NK-92 (cell line): ENCODE results near the gene CLDN20.
"Not testable (repeated sequence)": the region's sequence is repeated elsewhere in the genome, so short reads cannot be mapped to it uniquely, and the experiment has no call there.

Experiments
- DNase-seq: peaks from one replicate; lab custom pipeline; 2025; ENCODE audit not compliant: unreplicated experiment; lab: John Stamatoyannopoulos, UW

CLDN20 gene

GRCh38 chr6:155268088-155268867 lies 4.5 kb downstream of the CLDN20 start:
- DNase-seq, result not testable (repeated sequence)

DNA sequence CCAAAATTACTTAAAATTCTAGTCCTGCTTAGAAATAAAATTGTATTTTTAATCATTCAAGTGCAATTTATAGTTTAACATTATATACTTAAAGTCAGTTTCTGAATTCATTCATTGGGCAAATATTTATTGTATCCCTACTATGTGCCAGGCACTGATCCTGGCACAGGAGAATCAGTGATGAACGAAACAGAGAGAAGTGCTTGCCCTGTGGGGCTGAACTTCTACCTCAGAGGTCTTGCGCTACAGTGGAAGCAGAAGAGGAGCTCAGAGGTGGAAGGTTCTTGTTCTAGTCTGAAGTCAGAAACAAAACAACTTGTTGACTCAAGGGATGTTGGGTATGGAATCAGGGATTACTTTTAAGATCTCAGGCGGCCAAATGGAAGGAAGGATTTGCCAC lies 6.0 kb downstream of the CLDN20 start:
- DNase-seq, result no peak

GRCh38 chr6:155270561-155271091 lies 6.8 kb downstream of the CLDN20 start:
- no peak for DNase-seq

GRCh38 chr6:155271145-155271544 lies 7.3 kb downstream of the CLDN20 start:
- DNase-seq, result no peak

DNA sequence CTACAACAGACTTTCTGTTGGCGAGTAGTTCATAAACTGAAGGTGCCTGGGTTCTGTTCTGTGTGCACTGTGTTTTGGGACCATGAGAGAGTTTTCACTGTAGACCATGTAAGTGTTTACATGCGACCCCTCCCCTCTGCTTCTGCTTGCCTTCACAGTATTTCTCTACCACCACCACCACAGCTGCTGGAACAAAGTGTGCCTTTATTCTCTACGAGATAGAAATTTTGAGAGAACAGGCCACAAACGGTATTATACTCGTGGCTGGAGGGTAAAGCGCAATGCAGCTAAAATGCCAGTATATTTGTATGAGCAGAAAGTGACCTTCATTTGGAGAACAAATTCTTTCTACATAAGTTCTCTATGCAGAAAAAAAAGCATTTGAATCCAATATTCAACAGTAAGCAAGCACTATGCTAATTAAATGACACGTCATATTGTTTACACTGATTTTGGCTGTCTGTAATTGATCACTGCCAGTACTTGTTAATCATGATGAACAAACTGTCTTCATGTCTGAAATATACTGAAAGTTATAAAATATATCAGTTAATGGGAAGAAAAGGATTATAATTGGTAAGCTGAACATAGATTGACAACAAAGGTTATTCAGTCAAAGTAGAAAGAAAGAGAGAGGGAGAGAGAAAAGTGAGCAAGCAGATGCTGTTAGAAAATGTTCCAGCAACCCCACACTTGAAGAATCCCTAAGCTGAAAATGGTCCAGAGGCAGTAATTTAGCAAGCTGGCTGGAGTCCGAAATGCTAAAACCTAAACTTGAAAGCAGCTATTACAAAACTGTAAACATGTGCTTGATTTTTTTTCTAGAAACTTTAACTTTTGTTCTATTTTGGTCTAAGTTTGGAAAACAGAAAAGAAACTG lies 8.8 kb downstream of the CLDN20 start:
- DNase-seq, result no peak

DNA sequence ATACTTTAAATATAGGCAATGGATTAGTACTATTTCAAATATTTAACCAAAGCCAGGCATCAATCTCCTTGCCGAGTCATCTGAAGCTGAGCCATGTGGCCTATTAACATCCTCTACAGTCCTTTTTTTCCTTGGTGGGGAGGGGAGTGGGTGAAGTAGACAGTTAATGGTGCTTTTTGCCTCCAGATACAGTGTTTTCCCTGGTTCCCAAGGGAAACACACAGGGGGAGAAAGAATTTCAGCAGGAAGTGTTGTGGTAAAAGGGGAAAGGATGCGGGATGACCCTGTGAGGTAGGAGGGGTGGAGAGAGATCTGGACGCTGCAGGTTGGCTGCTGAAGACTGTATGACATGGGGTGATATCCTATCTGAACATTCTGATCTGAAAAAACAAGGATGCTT lies 9.6 kb downstream of the CLDN20 start:
- DNase-seq, result no peak

- no peak for DNase-seq
Observed at GRCh38 chr6:155274106-155274505, 10.3 kb downstream of the CLDN20 start.

- DNase-seq, result no peak
Observed at GRCh38 chr6:155274533-155274932, 10.7 kb downstream of the CLDN20 start.

DNA sequence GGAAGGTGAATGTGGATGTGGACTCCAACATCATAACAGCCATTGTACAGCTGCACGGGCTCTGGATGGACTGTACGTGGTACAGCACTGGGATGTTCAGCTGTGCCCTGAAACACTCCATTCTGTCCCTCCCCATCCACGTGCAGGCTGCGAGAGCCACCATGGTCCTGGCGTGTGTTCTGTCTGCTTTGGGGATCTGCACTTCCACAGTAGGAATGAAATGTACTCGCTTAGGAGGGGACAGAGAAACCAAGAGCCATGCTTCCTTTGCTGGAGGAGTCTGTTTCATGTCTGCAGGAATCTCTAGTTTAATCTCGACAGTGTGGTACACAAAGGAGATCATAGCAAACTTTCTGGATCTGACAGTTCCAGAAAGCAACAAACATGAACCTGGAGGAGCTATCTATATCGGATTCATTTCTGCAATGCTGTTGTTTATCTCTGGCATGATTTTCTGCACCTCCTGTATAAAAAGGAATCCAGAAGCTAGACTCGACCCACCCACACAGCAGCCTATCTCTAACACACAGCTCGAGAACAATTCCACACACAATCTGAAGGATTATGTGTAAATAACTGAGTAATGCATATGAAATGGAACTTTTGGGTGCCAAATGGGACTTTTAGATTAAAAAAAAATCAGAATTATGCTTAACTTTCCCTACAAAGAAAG lies 12.1 kb downstream of the CLDN20 start:
- no peak for DNase-seq

- DNase-seq, result no peak
Observed at GRCh38 chr6:155276638-155277037, 12.8 kb downstream of the CLDN20 start.

DNA sequence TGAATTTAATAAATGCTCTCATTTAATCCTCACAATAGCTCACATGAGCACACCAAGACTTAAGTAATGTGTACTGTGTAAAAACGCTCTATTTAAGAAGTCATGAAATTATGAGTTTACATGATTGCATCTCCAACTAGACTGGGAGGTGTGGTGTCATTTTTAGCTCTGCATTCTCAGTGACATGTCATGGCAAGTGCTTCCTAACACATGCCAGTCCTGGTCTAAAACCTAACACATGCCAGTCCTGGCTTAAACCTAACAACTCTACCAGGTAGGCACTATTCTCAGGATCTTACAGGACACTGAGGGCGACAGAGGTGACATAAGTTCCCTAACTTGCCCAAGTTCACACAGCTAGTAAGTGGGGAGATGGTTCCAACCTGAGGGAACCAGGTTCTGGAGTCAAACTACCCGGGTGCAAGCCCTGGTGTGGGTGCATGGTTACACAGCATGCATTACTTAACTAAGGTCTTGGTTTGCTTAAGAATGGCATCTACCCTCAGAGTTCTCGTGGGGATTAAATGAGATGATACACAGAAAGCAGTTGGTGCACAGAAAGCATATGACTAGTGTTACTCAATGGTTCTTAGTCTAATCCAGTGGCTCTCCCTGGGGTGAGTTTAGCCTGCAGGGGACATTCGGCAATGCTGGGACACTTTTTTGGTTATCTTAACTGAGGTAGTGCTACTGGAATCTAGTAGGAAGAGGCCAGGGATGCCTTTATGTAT lies 14.7 kb downstream of the CLDN20 start:
- DNase-seq, result no peak

DNA sequence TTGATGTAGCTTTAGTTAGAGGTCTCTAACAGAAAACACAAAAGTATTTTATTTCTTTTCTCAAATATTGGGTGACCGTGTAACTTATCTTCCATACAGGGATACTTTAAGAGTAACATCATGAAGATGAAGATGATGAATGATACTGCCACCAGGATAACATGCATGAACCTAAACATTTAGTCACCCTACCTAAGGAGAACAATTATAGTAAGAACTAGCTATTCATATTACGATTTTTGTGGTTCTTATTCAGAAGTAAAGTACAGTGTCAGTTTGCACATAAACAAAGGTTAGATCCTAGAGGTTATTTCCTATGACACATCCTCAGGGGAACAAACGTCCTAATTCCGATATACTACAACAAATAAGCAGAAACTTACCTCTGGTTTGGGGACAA lies 21.0 kb downstream of the CLDN20 start:
- DNase-seq, result no peak

DNA sequence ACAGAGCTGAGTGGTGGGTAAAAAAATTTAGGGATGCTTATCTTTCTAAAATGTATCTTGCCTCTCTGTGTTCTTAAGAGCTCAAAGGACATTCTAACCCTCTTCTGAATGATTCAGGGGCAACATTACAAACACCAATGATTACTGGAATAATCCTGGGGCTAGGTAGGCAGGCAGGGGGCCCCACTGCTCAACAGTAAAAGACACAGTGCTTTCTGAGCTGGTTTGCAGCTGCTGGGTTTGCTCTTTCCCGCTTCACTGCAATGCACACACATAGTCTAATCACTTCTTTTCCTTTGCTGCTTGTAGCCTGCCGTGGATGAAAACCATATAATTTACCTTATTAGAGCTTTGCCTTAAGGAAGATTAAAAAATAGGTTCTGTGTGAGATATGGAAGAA lies 23.9 kb downstream of the CLDN20 start:
- DNase-seq, result no peak

GRCh38 chr6:155290491-155290890 lies 26.7 kb downstream of the CLDN20 start:
- no peak for DNase-seq

DNA sequence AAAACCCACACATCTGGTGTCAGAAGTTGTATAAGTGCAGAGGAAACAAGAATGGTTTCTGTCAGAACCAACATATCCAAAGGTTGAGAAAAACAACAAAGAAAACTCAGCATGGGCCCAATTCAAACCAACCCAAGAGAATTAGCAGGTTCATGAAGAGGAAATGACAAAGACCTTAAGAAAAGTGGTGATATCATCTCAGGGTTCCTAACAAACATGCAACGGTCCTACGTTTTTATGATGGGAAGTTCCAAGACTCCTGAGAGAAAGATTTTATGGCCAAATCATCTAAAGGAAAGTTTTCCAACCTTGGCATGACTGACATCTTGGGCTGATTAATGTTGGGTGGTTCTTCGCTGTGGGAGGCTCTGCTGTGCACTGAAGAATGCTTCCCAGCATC lies 27.5 kb downstream of the CLDN20 start:
- no peak for DNase-seq

GRCh38 chr6:155292711-155293110 lies 28.9 kb downstream of the CLDN20 start:
- no peak for DNase-seq

- DNase-seq, result no peak
Observed at GRCh38 chr6:155297669-155298068, 33.9 kb downstream of the CLDN20 start.

GRCh38 chr6:155301867-155302266 lies 38.1 kb downstream of the CLDN20 start:
- no peak for DNase-seq

- DNase-seq, result no peak
Observed at GRCh38 chr6:155303361-155303870, 39.6 kb downstream of the CLDN20 start.

GRCh38 chr6:155306958-155307357 lies 43.1 kb downstream of the CLDN20 start:
- DNase-seq, result no peak

- no peak for DNase-seq
Observed at GRCh38 chr6:155309150-155309549, 45.3 kb downstream of the CLDN20 start.
